Endothelial cell of umbilical vein (primary cell): ENCODE data around the gene UST. TPM values are rescaled to one million over a fixed set of nuclear protein-coding genes. Genes with fewer than 3 reads are reported as not detected.

Experiments
- BruUV-seq: library from RNA; stranded (reverse); fragments of 400-500 nt; replicated peaks from 2 replicates; lab custom pipeline; 2021; lab: Mats Ljungman, UMichigan
- CTCF ChIA-PET: fragments of 300-600, 350-600 bp; sonication (Branson Sonifier 250); formaldehyde crosslinking; loops from one replicate; lab custom pipeline; 2021; ENCODE audit warnings: antibody characterized with exemption, inconsistent platforms; lab: Charles Lee
- POLR2A ChIA-PET: fragments of 300-600, 350-600 bp; sonication (Branson Sonifier 250); formaldehyde crosslinking; loops from one replicate; lab custom pipeline; 2021; ENCODE audit warnings: antibody characterized with exemption, inconsistent platforms; lab: Charles Lee
- DNase-seq: peaks from one replicate; pipeline ENCODE4 v3.0.0-alpha.2; 2011; ENCODE audit warnings: low read depth, low spot score
- FAIRE-seq: peaks from 2 replicates; lab custom pipeline; 2011; peaks lifted over from hg19 to GRCh38; lab: Jason Lieb, UNC
- H2AFZ ChIP-seq: 2 replicates; pipeline ENCODE4 v1.6.0; 2012; ENCODE audit warnings: low read depth, low read length, control low read depth, inconsistent platforms
- H3K27ac ChIP-seq: 2 replicates; pipeline ENCODE4 v1.5.1; 2011; ENCODE audit warnings: low read depth, mild to moderate bottlenecking, control low read depth, low read length, moderate library complexity; ENCODE audit not compliant: insufficient read depth
- H3K27me3 ChIP-seq, 2 experiments: 2 replicates each; pipeline versions ENCODE4 v1.6.0 to v1.6.1; 2011; ENCODE audit warnings: low read length in 2 of 2, mixed read lengths in 1 of 2; ENCODE audit not compliant: control insufficient read depth in 2 of 2, insufficient read depth in 2 of 2
- H3K36me3 ChIP-seq, 2 experiments: 2 replicates in 1 of 2; 3 replicates in 1 of 2; pipeline ENCODE4 v1.5.1; 2011; ENCODE audit warnings: low read length in 2 of 2, mild to moderate bottlenecking in 1 of 2, moderate library complexity in 1 of 2; ENCODE audit not compliant: control insufficient read depth in 2 of 2, insufficient read depth in 2 of 2; ENCODE audit errors: extremely low read depth in 1 of 2
- H3K4me1 ChIP-seq: 3 replicates; pipeline ENCODE4 v1.5.1; 2011; ENCODE audit warnings: mild to moderate bottlenecking, low read length; ENCODE audit not compliant: control insufficient read depth, insufficient read depth; ENCODE audit errors: extremely low read depth
- H3K4me2 ChIP-seq: 2 replicates; pipeline ENCODE4 v1.6.1; 2011; ENCODE audit warnings: low read length, control low read depth, mixed read lengths; ENCODE audit not compliant: insufficient read depth
- H3K4me3 ChIP-seq, 3 experiments: fragments of 200-600 bp in 1 of 3; sonication (generic), shearing (Covaris generic) in 1 of 3; replicated peaks in 1 of 3; 2 replicates each; pipeline ENCODE4 v1.5.1; 2011 to 2016; ENCODE audit warnings: control low read depth in 3 of 3, low read length in 3 of 3, mild to moderate bottlenecking in 2 of 3, inconsistent platforms in 1 of 3, low read depth in 1 of 3, moderate library complexity in 1 of 3; ENCODE audit not compliant: insufficient read depth in 1 of 3
- H3K79me2 ChIP-seq: 2 replicates; pipeline ENCODE4 v1.6.0; 2012; ENCODE audit warnings: low read length, inconsistent platforms; ENCODE audit not compliant: control insufficient read depth, insufficient read depth
- H3K9ac ChIP-seq: replicated peaks from 2 replicates; pipeline ENCODE3; 2011; ENCODE audit warnings: low read length, control low read depth; ENCODE audit not compliant: insufficient read depth; ENCODE audit errors: extremely low read depth
- H3K9me1 ChIP-seq: replicated peaks from 3 replicates; pipeline ENCODE4 v1.6.0; 2011; ENCODE audit warnings: mild to moderate bottlenecking, low read length; ENCODE audit not compliant: control insufficient read depth, insufficient read depth; ENCODE audit errors: extremely low read depth
- H3K9me3 ChIP-seq: replicated peaks from 2 replicates; pipeline ENCODE4 v1.5.1; 2012; ENCODE audit warnings: low read length, inconsistent platforms; ENCODE audit not compliant: control insufficient read depth, insufficient read depth
- H4K20me1 ChIP-seq: replicated peaks from 2 replicates; pipeline ENCODE3; 2011; ENCODE audit warnings: mild to moderate bottlenecking, low read length; ENCODE audit not compliant: control insufficient read depth, insufficient read depth; ENCODE audit errors: extremely low read depth
- EZH2 ChIP-seq: IDR thresholded peaks from 2 replicates; pipeline ENCODE4 v1.6.1; 2012; ENCODE audit warnings: borderline replicate concordance, low read depth, mild to moderate bottlenecking, moderate library complexity, low read length, inconsistent platforms; ENCODE audit not compliant: severe bottlenecking
- FOS ChIP-seq: IDR thresholded peaks from 2 replicates; pipeline ENCODE4 v1.6.1; 2011; ENCODE audit warnings: mild to moderate bottlenecking, low read length, moderate library complexity, borderline replicate concordance; ENCODE audit not compliant: insufficient read depth
- GATA2 ChIP-seq: IDR thresholded peaks from 2 replicates; pipeline ENCODE4 v1.7.0; 2011; ENCODE audit warnings: low read depth, mild to moderate bottlenecking, moderate library complexity, mixed read lengths, low read length; ENCODE audit not compliant: insufficient read length, insufficient read depth
- JUN ChIP-seq: IDR thresholded peaks from 2 replicates; pipeline ENCODE4 v1.6.1; 2011; ENCODE audit warnings: borderline replicate concordance, low read depth; ENCODE audit not compliant: insufficient read length, insufficient read depth
- MYC ChIP-seq: IDR thresholded peaks from one replicate; pipeline ENCODE4 v1.6.1; 2011; ENCODE audit warnings: mild to moderate bottlenecking, low read depth, low read length
- POLR2A ChIP-seq: IDR thresholded peaks from 2 replicates; pipeline ENCODE4 v1.6.1; 2012; ENCODE audit warnings: low read depth, mild to moderate bottlenecking, control low read depth, low read length
- POLR2AphosphoS5 ChIP-seq: IDR thresholded peaks from 2 replicates; pipeline ENCODE4 v1.6.1; 2012; ENCODE audit warnings: low read depth, mild to moderate bottlenecking, control low read depth, low read length, moderate library complexity; ENCODE audit not compliant: insufficient read depth
- dilution Hi-C: fragments of 300-500 bp; cut with MboI; formaldehyde crosslinking; loops from one replicate; pipeline ENCODE4 v1.15.0; 2019; ENCODE audit warnings: low sequenced_read_pairs; ENCODE audit not compliant: extremely low pct_ligation_motif_present
- intact Hi-C: fragments of 100-400 bp; cut with micrococcal nuclease; formaldehyde crosslinking; loops from one replicate; pipeline ENCODE4 v1.10.0; 2022
- polyA plus RNA-seq, 4 experiments: library from polyadenylated mRNA; depleted of rRNA in 3 of 4; stranded (reverse) in 3 of 4; unstranded in 1 of 4; fragments of >200 nt; gene quantifications; 2 replicates each; pipeline versions ENCODE4 v1.2.1 to v1.2.3, GENCODE V29; 2011 to 2012; ENCODE audit warnings: missing spikeins in 1 of 4
- total RNA-seq: library from RNA; stranded (reverse); gene quantifications from 2 replicates; pipeline ENCODE4 v1.2.3, GENCODE V29; 2021
- TF ChIP-seq, protein P1 (sequence below), 2 donors: IDR thresholded peaks; 1 replicate in 1 of 2; 2 replicates in 1 of 2; pipeline ENCODE4 v1.5.1; 2011; ENCODE audit warnings: low read length in 2 of 2, mild to moderate bottlenecking in 2 of 2, moderate library complexity in 2 of 2, control low read depth in 1 of 2, inconsistent platforms in 1 of 2, low read depth in 1 of 2; ENCODE audit not compliant: insufficient read depth in 1 of 2; ENCODE audit errors: extremely low read depth in 1 of 2
- TF ChIP-seq, protein P2 (sequence below): IDR thresholded peaks from 2 replicates; pipeline ENCODE4 v1.6.1; 2011; ENCODE audit not compliant: insufficient read depth, insufficient read length

The UST gene
- total and polyA plus RNA-seq, 2 donors (not counting 3 experiments of a cell fraction or from before 2014, with no cell fraction given), result 0.26 to 0.84 TPM

DNA sequence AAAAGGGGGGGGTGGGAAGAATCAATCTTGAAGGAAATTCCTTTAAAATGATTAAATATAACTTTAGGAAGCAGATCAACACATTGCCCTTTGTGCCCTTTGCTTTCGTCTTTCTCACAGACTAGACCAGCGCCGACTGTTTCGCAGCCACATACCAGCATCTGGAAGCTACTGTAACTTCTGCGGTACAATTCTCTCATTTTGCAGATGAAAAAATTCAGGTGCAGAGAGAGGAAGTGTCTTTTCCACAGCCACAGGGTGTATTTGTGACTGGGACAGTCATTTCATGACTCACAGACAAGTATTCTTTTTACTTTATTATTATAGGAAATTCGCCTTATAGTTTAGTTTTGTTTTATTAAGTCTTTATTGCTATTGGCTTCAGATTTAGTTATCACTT is 84.2 kb downstream of the UST start:
- Histone ChIP-seq H3K27me3 (no peaks in the 10 kb centered on the region), H3K4me3 (no peak overlapping the region), H4K20me1 (no peaks in the 10 kb centered on the region), H3K36me3 (no peaks in the 10 kb centered on the region), H3K9me3 (no peaks in the 10 kb centered on the region), H3K4me1 (no peaks in the 10 kb centered on the region), H2AFZ (no peak overlapping the region), H3K27ac (no peak overlapping the region), H3K4me2 (no peak overlapping the region), H3K9me1 (no peaks in the 10 kb centered on the region), H3K9ac (no peak overlapping the region), H3K79me2 (no peaks in the 10 kb centered on the region)
- DNase-seq (no peak), FAIRE-seq (no peak)
- dilution Hi-C loops, result no loop called here
- intact Hi-C loops, result loop anchor here (5.0 kb wide), 1 partner anchor 116 kb away; no protein-coding TSS in a partner anchor
- no peak for TF ChIP-seq FOS
- TF ChIP-seq, protein P1, sequence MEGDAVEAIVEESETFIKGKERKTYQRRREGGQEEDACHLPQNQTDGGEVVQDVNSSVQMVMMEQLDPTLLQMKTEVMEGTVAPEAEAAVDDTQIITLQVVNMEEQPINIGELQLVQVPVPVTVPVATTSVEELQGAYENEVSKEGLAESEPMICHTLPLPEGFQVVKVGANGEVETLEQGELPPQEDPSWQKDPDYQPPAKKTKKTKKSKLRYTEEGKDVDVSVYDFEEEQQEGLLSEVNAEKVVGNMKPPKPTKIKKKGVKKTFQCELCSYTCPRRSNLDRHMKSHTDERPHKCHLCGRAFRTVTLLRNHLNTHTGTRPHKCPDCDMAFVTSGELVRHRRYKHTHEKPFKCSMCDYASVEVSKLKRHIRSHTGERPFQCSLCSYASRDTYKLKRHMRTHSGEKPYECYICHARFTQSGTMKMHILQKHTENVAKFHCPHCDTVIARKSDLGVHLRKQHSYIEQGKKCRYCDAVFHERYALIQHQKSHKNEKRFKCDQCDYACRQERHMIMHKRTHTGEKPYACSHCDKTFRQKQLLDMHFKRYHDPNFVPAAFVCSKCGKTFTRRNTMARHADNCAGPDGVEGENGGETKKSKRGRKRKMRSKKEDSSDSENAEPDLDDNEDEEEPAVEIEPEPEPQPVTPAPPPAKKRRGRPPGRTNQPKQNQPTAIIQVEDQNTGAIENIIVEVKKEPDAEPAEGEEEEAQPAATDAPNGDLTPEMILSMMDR (IDR thresholded peaks at IDR 0.05; ENCODE audit: extremely low read depth in 1 of 2, insufficient read depth in 1 of 2, low read depth in 1 of 2, low read length in 2 of 2), result no peak
- no peak for TF ChIP-seq JUN
- no peak for TF ChIP-seq MYC
- no peak for TF ChIP-seq POLR2AphosphoS5
- TF ChIP-seq EZH2, result no peak
- TF ChIP-seq, protein P2, sequence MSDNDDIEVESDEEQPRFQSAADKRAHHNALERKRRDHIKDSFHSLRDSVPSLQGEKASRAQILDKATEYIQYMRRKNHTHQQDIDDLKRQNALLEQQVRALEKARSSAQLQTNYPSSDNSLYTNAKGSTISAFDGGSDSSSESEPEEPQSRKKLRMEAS, result no peak
- TF ChIP-seq POLR2A, result no peak
- TF ChIP-seq GATA2, result no peak
- ChIA-PET CTCF (no interaction called here), POLR2A (no interaction called here)
- BruUV-seq, result no TSS peak
